ENCODE data around the gene SH3GLB2.

DNA sequence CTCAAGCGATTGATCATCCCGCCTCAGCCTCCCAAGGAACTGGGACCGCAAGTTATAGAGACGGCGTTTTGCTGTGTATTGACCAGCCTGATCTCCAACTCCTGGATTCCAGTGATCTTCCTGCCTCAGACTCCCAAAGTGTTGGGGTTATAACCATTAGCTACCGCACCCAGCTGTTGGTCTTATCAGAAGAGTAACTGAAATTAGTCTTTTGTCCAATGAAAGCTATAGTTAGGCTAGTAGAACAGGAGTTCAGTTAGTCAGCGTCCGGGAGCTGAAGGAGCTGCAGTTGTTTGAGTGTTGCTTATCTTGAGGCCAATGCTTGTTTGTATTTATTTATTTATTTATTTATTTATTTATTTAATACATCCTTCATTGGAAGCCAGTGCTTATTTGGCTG, 5.1 kb upstream of the SH3GLB2 start:
- TF ChIP-seq CTCF (IDR thresholded peaks at IDR 0.05) (no peak), POLR2A (IDR thresholded peaks at IDR 0.05) (no peak)
